ENCODE measurements around the gene CERS6. TPM values are rescaled to one million over a fixed set of nuclear protein-coding genes. Genes with fewer than 3 reads are reported as not detected.

Gene CERS6
- total RNA-seq, 2 donors from 2014 or later, result 12.5 to 16.3 TPM

- TF ChIP-seq POLR2A (IDR thresholded peaks at IDR 0.05) (no peak), CTCF (IDR thresholded peaks at IDR 0.05) (no peak)
- no peaks in the 10 kb centered on the region for H3K4me1 ChIP-seq
- intact Hi-C loops (cut with DNase I), result no loop called here
- no peak for ATAC-seq
- H3K36me3 ChIP-seq (replicated peaks in 1 of 2; ENCODE audit: insufficient read depth in 1 of 2, low read depth in 2 of 2), result no peaks in the 10 kb centered on the region
- no peak overlapping the region for H3K4me3 ChIP-seq
- H3K27ac ChIP-seq, result no peak overlapping the region
- WGBS, 2 donors, result 85 to 88% methylated on average over 3 of the region's 3 CpGs
- no peak for DNase-seq
- no peaks in the 10 kb centered on the region for H3K27me3 ChIP-seq
- peaks cover 0 to 10% (median 0%) of the 10 kb centered on the region in 3 donors for H3K9me3 ChIP-seq
Measured at GRCh38 chr2:168601741-168602140, 145.7 kb downstream of the CERS6 start.

DNA sequence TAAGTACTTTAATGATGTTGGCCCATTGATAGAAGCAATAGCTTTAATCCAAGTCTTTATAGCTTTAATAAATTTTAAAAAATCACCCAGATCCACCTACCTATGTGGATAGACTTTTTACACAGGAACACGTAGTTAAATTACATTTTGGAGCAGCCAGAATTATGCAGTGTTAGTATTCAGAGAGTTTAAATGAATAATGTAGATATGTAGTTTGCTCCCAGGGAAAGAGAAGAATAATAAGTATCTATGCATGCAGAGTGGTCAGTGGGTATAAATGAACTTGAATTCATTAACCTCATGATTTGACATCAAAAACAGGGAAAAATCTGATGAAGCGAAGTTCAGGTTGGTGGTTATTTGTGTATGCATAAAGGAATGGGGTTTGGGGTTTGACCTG is 146.3 kb downstream of the CERS6 start:
- Histone ChIP-seq H3K4me3 (no peak overlapping the region), H3K9me3 (peaks cover 0 to 10% (median 0%) of the 10 kb centered on the region in 3 donors), H3K27ac (no peak overlapping the region), H3K27me3 (no peaks in the 10 kb centered on the region), H3K4me1 (no peaks in the 10 kb centered on the region), H3K36me3 (replicated peaks in 1 of 2; ENCODE audit: insufficient read depth in 1 of 2, low read depth in 2 of 2) (no peaks in the 10 kb centered on the region)
- no peak for TF ChIP-seq POLR2A (IDR thresholded peaks at IDR 0.05)
- TF ChIP-seq CTCF (IDR thresholded peaks at IDR 0.05), result no peak
- WGBS, 2 donors, result 95 to 98% methylated on average over 2 of the region's 2 CpGs
- ATAC-seq (no peak), DNase-seq (no peak)
- intact Hi-C loops (cut with DNase I), result no loop called here

GRCh38 chr2:168602846-168603401 is 146.9 kb downstream of the CERS6 start:
- no peaks in the 10 kb centered on the region for H3K36me3 ChIP-seq (replicated peaks in 1 of 2; ENCODE audit: insufficient read depth in 1 of 2, low read depth in 2 of 2)
- DNase-seq (no peak), ATAC-seq (no peak)
- H3K4me1 ChIP-seq, result no peaks in the 10 kb centered on the region
- no peaks in the 10 kb centered on the region for H3K27me3 ChIP-seq
- H3K27ac ChIP-seq, result no peak overlapping the region
- intact Hi-C loops (cut with DNase I), result no loop called here
- H3K4me3 ChIP-seq, result no peak overlapping the region
- peaks cover 0 to 10% (median 0%) of the 10 kb centered on the region in 3 donors for H3K9me3 ChIP-seq
- TF ChIP-seq CTCF (IDR thresholded peaks at IDR 0.05) (no peak), POLR2A (IDR thresholded peaks at IDR 0.05) (no peak)

- no peaks in the 10 kb centered on the region for H3K27me3 ChIP-seq
- no peak for TF ChIP-seq POLR2A (IDR thresholded peaks at IDR 0.05)
- TF ChIP-seq CTCF (IDR thresholded peaks at IDR 0.05), result no peak
- no peak overlapping the region for H3K4me3 ChIP-seq
- intact Hi-C loops (cut with DNase I), result no loop called here
- peaks cover 0 to 10% (median 0%) of the 10 kb centered on the region in 3 donors for H3K9me3 ChIP-seq
- WGBS, 2 donors, result 96 to 97% methylated on average over 4 of the region's 4 CpGs
- H3K36me3 ChIP-seq (replicated peaks in 1 of 2; ENCODE audit: insufficient read depth in 1 of 2, low read depth in 2 of 2), result no peaks in the 10 kb centered on the region
- H3K4me1 ChIP-seq, result no peaks in the 10 kb centered on the region
- no peak overlapping the region for H3K27ac ChIP-seq
- no peak for DNase-seq
- no peak for ATAC-seq
Measured at GRCh38 chr2:168603439-168603961, 147.4 kb downstream of the CERS6 start.

DNA sequence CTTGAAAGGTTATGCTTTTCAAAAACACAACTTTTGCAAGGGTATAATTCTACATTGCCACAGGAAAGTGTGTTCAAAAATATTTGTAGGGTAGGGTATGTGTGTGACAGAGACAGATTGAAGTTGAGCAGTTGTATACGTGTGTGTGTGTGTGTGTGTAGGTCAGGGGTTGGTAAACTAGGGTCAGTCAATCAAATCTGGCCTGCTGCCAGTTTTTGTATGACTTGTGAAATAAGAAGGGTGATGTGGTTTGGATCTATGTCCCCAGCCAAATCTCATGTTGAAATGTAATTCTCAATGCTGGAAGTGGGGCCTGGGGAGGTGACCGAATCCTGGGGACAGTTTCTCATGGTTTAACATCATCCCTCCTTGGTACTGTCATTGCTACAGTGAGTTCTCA is 148.2 kb downstream of the CERS6 start:
- no peaks in the 10 kb centered on the region for H3K4me1 ChIP-seq
- H3K9me3 ChIP-seq, result peaks cover 0 to 10% (median 0%) of the 10 kb centered on the region in 3 donors
- 75 to 77% methylated on average over 2 of the region's 2 CpGs for WGBS, 2 donors
- H3K36me3 ChIP-seq (replicated peaks in 1 of 2; ENCODE audit: insufficient read depth in 1 of 2, low read depth in 2 of 2), result no peaks in the 10 kb centered on the region
- DNase-seq (no peak), ATAC-seq (no peak)
- TF ChIP-seq CTCF (IDR thresholded peaks at IDR 0.05), result no peak
- no peak for TF ChIP-seq POLR2A (IDR thresholded peaks at IDR 0.05)
- H3K27me3 ChIP-seq, result no peaks in the 10 kb centered on the region
- intact Hi-C loops (cut with DNase I), result no loop called here
- H3K4me3 ChIP-seq, result no peak overlapping the region
- no peak overlapping the region for H3K27ac ChIP-seq

Data from body of pancreas (tissue), 4 donors.